ENCODE results near the gene GAS6. TPM values are rescaled to one million over a fixed set of nuclear protein-coding genes. Genes with fewer than 3 reads are reported as not detected.

Gene GAS6
- total RNA-seq, 1 donor = 33.3 TPM

DNA sequence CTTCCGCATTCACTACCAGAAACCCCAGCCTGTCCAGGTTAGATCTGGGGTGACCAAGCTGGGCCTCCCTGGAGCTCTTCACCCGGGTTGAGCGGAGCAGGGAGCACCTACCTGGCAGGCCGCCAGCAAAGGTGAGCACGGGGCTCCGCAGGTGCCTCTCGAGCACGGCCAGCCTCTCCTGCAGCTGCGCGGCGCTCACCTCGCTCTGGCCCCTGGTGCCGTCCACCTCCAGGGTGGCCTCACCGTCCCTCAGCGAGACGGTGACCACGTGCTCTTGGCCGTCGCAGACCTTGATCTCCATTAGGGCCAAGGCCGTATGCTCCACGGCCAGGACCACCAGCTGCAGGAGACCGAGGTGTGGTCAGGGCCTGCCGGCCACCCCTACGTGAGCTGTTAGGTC, 42.0 kb downstream of the GAS6 start:
- no peak for DNase-seq (ENCODE audit: low read depth)
- TF ChIP-seq, protein P1, sequence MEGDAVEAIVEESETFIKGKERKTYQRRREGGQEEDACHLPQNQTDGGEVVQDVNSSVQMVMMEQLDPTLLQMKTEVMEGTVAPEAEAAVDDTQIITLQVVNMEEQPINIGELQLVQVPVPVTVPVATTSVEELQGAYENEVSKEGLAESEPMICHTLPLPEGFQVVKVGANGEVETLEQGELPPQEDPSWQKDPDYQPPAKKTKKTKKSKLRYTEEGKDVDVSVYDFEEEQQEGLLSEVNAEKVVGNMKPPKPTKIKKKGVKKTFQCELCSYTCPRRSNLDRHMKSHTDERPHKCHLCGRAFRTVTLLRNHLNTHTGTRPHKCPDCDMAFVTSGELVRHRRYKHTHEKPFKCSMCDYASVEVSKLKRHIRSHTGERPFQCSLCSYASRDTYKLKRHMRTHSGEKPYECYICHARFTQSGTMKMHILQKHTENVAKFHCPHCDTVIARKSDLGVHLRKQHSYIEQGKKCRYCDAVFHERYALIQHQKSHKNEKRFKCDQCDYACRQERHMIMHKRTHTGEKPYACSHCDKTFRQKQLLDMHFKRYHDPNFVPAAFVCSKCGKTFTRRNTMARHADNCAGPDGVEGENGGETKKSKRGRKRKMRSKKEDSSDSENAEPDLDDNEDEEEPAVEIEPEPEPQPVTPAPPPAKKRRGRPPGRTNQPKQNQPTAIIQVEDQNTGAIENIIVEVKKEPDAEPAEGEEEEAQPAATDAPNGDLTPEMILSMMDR (IDR thresholded peaks at IDR 0.05; ENCODE audit: insufficient read depth, low read length) = no peak

DNA sequence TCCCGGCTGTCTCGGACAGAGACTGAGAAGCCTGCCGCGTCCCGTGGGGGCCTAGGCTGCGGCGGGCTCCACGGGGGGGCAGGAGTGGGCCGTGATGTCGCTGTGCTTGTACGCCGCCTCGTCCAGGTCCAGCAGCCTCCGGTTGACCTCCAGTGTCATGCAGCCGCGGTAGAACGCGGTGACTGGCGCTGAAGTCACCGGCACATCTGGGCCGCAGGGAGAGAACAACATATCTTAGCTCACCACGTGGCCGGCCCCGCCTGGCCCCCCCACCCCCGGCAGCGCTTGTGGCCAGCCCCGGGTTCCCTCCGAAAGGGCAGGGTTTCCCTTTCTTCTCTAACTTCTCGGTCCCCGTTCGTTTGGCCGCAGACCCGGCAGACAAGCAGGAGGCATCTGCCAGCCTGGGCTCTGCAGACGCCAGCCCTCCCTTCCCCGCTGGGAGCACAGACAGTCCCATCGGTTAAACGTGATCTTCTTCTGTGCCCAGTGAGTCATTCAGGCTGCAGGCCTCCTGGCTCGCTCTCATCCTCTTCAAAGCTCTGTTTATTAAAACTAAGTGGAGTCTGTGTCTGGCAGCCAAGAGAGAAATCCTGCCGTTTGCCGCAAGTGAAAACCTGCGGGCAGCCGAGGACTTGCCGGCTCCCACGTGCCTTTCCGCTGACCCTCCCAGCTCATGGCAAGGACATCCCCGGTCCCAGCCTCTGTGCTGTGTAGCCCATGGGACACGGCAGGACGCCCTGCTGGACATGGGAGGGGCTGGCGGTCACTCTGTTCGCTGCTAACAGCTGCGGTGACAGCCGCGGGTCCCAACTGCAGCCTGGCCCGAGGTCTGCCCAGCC, 42.8 kb downstream of the GAS6 start:
- H3K4me3 ChIP-seq (ENCODE audit: low read depth, low read length) = peak overlapping the region; percentile 17
- TF ChIP-seq, protein P1 (IDR thresholded peaks at IDR 0.05; ENCODE audit: insufficient read depth, low read length) = peak; percentile 3
- DNase-seq (ENCODE audit: low read depth) = peak; percentile 97

More for the DNA sequence above, 42.0 kb downstream of the GAS6 start:
- H3K4me3 ChIP-seq (ENCODE audit: low read depth, low read length) = no peak overlapping the region

- H3K4me3 ChIP-seq (ENCODE audit: low read depth, low read length) = no peak overlapping the region
- TF ChIP-seq, protein P1 (IDR thresholded peaks at IDR 0.05; ENCODE audit: insufficient read depth, low read length) = no peak
- no peak for DNase-seq (ENCODE audit: low read depth)
Measured at GRCh38 chr13:113819731-113820715, 43.9 kb downstream of the GAS6 start.

DNA sequence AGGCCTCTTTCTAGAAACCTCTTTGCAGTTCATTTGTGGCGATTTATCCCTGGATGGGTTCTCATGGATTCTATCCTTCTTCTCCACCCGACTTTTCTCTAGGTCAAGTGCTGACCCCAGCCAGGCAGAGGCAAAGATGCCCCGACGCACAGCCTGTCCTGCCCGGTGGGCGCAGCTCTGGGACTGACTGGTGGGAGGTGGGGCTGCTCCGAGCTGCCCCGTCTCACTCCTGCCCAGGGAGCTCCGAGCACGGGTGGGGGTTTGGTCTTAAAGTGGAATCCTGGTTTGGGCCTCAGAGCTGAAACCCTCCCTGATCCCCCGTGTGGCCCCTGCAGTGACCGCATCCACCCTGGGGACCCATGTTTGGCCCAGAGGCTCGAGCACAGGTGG, 44.5 kb downstream of the GAS6 start:
- no peak overlapping the region for H3K4me3 ChIP-seq (ENCODE audit: low read depth, low read length)
- no peak for DNase-seq (ENCODE audit: low read depth)
- TF ChIP-seq, protein P1 (IDR thresholded peaks at IDR 0.05; ENCODE audit: insufficient read depth, low read length) = no peak

- TF ChIP-seq, protein P1 (IDR thresholded peaks at IDR 0.05; ENCODE audit: insufficient read depth, low read length) = no peak
- no peak overlapping the region for H3K4me3 ChIP-seq (ENCODE audit: low read depth, low read length)
- DNase-seq (ENCODE audit: low read depth) = no peak
Measured at GRCh38 chr13:113818700-113819295, 45.1 kb downstream of the GAS6 start.

DNA sequence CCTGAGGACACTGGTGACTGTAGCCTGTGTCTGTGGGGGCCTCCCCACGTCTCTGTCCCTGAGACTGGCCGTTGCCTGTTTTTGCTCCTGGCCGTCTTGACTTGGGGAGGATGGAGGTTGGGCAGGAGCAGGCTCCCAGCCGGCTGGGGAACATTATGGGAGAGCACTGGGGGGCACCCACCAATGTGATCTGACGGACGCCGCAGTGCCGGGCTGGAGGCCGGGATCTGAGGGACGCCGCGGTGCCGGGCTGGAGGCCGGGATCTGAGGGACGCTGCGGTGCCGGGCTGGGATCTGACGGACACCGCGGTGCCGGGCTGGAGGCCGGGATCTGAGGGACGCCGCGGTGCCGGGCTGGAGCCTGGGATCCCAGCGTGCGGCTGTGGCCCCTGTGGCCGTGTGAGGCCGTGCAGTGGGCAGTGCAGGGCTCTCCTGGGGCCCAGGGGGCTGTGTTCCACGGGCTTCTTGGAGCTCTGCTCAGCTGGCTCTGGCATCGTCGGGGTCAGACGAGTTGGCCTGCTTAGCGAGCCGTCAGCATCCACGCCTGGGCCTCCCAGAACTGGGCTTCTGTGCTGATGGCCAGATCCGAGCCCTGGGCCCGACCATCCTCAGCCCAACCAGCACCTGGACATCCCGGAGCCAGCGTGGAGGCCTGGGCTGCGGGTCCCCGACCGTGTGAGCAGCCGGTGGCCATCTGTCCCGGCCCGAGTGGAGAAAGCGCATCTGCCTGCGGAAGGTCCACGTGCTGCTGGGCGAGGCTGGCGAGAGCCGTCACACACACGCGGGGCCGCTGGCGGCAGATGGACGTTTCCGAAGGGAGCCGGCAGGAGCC, 45.8 kb downstream of the GAS6 start:
- TF ChIP-seq, protein P1 (IDR thresholded peaks at IDR 0.05; ENCODE audit: insufficient read depth, low read length) = no peak
- no peak for DNase-seq (ENCODE audit: low read depth)
- H3K4me3 ChIP-seq (ENCODE audit: low read depth, low read length) = no peak overlapping the region
